Epidermal melanocyte (primary cell): ENCODE measurements around the gene RSU1.
A peak's percentile ranks its signal among the peaks of the same experiment; 100 is the strongest.
"Not testable (repeated sequence)": the region's sequence is repeated elsewhere in the genome, so short reads cannot be mapped to it uniquely, and the experiment has no call there.

Experiments used
- DNase-seq: peaks from one replicate; pipeline ENCODE4 v3.0.0; 2011; ENCODE audit warnings: low spot score; ENCODE audit not compliant: insufficient read length

The RSU1 gene

DNA sequence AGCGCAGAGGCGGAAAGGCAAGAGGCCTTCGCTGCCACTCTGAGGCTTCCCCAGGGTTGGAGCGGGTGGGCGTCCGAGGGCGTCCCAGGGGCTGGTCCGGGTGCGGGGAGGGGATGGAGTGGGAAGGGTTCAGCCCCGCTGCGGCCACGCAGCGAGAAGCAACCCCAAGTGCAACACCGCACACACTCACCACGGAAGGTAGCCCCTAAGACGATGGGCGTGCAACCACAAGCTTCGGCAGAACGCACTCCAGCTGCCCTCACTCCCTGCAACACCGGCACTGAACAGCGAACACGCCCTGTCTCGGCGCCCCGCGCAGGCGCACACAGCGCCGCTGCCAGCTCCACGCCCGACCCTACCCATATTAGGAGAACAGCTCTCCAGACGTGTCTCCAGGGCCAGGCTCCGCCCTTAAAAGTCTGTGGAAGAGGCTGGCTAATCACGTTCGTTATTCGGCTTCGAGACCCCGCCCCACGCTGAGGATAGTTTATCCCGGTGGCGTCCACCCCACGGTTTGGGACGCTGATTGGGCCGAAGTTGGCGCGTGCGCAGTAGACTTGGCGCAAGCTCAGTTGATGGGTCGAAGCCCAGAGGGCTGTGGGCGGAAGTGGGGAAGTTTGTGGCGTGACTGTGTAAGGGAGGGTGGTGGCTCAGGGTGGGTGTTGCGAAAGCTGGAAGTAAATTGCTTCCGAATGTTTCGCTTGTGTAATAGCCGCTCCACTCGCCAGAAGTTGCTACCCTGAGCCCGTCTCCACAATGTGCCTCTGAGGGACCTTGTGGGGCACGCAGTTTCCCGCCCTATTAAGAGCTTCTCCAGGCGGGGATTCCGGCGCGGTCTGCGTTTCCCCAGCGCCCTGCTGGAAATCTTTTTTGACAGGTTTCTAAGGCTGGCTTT, at the start of gene RSU1:
RSU1 (minus strand) TSS at position 300 of the 895 bp plus-strand sequence. CDS start 343 bp downstream, outside the sequence.
- peak; percentile 94 for DNase-seq

DNA sequence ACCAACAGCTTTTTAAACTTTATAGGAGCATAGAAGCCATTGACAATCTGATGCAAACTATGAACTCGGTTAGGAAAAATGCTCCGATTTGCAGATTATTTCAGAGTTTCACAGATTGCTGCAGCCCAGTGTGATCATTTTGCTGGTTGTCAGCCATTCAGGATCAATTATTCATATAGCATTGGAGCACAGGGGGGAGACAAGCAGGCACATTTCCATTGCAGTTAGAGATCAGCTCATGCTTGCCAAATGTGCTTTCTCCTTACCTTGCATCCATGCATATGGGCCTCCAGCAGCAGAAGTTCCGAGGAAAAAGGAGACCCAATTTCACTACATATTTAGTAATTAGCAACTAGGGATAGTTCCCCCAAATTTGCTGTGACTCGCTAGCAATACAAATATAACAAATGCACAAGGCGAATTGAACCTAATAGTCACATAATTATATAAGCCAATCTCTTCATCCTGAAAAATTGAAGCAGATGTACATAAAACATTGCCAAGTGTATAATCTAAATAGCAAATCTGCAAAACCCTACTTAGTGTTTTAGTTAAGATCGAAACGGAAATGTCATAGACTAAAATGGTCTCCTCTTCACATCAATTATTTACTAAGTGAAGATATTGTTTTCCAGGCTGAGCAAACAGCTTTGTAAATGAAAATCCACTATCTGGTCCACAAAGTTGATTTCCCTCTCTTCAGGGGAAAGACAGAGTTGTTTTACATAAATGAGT, 49.5 kb upstream of the RSU1 start:
- no peak for DNase-seq

DNA sequence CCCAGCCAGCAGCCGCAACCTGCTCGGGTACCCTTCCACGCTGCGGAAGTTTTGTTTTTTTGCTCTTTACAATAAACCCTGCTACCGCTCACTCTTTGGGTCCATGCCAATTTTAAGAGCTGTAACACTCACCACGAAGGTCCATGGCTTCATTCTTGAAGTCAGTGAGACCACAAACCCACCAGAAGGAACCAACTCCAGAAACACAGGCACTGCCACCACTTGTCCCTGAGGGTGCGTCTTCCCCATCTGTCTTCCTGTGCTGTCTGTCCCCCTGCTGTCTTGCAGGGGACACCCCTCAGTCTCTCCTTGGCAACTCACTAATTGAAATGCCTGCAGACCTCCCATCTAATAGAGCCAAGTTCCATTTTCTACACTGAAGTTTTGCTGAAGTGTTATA, 48.5 kb upstream of the RSU1 start:
- no peak for DNase-seq

DNA sequence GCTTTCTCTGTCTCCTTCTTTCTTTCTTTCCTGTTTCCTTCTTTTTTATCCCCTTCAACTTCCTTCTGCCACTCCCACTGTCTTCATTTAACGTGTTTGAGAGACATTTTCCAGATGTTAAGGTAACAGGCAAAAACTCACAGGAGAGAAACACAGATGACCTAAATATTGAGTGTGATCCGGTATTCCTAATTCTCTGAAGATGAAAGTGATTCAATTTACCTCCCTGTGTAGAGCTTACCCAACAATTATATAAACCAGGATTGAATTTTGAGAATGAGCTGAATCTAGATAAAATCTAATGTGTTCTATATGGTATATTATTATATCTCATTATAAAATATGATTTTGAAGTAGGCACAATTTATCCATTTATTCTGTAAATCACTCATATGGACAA, 46.5 kb upstream of the RSU1 start:
- DNase-seq, result no peak

DNA sequence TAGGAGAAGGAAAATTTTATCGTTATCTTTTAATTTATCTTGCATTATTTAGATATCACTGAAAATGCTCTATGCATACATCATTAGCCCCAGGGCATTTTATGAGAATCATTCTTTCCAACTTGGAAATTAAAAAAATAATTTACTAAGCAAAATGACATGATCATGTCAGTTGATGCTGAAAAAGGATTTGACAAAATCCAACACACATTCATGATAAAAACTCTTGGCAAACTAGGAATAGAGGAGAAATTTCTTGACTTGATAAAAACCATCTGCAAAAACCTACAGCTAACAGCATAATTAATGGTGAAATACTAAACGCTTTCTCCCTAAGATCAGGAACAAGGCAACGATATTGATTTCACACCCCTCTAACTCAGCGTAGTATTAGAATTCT, 40.2 kb upstream of the RSU1 start:
- DNase-seq, result no peak

DNA sequence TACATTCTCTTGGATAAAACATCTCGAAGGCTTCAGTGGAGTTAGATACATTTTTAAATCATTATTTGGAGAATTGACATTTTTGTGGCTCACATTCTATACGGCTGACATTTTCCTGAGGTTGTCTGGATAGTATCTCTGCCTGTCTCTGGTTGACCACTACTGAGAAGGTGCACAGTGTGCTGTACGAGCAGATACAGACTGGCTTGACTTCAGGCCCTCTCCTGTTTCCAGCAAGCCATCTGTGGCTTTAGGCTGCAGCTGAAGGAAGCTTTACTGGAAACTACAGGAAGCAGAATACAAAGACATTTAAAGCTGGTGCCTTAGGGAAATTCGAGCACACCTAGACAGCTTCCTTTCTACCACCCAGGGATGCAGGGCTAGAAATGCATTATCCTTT, 39.3 kb upstream of the RSU1 start:
- no peak for DNase-seq

DNA sequence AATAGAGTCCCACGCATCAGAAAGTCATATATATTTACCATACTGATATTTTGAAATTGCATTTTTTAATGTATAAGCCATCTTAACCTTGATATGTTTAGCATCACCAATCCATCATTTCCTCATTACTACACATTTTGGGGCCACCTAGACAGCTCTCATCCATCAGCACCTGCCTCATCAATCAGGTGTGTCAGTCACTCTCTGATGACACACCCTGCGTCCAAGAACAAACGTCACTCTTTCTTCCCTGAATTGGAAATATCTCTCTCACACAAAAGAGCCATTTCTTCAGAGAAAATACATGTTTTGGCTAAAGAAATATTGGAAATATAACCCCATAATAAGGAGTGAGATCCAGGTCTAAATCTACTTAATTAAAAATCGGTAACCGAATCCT, 38.9 kb upstream of the RSU1 start:
- DNase-seq, result no peak

DNA sequence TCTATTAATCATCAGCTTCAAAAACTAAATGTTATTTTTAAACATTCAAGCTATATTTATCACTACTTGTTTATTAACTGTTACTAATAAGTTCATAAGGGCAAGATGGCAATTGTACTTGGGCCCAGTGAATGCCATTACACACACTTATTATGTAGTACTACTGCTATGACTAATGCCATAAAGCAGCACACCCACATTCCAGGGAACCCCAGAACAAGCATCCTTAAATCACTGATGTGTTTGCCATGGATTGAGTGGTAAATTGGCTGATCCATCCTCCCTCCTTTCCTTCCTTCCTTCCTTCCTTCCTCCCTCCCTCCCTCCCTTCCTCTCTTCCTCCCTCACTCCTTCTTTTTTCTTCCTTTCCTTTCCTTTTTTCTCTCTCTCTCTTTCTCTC, 37.4 kb upstream of the RSU1 start:
- no peak for DNase-seq

DNA sequence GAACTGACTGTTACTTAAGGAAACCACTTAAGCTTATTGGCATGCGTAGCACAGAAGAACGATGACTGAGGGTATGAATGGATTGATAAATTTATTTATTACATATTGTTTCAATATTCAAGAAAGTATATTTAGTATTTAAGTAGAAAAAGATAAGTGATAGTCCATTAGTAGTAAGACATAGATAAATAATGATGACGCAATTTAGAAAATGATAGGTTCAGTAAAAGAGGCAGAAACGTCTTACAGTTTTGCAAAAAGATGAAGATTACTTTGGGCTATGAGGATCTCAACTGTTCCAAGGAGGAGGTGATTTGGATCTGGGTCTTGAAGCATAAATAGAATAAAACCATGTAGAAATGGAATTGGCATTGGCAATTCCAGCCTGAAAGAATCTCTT, 36.6 kb upstream of the RSU1 start:
- no peak for DNase-seq

DNA sequence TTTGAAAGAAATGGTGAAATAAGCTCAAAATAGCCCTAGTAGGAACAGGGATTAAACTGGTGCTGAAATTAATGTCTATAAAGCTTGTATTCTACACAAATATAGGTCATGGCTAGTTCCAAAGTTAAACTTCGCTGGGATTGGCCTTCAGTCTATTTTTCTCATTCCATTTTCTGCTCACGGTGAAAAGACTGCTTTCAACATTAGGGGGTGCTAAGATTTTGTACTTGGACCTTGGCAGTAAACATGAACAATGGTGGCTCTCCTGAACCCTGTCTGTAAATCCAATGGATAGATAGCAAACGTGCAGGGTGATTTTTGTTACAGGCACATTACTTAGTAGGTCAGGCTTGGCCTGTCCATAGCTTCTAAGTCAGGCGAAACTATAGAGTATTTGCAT, 36.0 kb upstream of the RSU1 start:
- no peak for DNase-seq

DNA sequence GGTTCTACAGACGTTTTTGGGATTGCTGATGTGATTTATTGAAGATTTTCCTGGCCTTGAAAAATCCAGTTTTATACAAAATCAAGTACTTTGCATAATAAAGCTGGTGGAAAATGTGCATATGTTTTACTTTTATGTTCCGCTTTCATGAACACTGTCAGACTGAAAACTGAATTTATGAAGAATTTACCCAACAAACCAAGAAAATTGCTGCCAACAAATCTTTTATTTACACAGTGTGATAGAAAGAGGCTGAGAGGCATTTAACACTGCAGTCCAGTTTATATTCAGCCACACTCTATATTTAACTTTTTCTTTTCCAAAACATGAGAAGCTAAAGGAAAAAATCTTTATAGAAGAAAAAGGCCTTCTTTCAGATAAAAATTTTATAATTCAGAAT, 35.4 kb upstream of the RSU1 start:
- no peak for DNase-seq

DNA sequence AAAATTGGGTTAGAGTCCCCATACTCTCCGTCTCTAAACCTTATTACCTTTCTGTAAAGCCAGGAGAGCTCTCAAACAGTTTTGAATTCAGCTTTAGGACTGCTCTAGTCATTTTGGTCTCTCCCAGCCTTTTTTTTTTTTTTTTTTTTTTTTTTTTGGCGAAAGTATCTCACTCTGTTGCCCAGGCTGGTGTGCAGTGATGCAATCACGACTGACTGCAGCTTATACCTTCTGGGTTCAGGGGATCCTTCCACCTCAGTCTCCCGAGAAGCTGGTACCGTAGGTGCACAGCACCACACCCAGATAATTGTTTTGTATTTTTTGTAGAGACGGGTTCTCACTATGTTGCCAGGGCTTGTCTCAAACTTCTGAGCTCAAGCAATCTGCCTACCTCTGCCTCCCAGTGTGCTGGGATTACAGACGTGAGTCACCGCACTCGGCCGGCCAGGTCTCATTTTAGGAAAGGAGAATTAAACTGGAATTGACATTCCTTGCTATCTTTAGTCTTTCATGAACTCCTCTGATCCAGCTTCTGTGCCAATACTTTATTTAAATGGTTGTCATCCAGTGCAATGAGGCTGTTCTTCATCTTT, 31.4 kb upstream of the RSU1 start:
- DNase-seq, result no peak

DNA sequence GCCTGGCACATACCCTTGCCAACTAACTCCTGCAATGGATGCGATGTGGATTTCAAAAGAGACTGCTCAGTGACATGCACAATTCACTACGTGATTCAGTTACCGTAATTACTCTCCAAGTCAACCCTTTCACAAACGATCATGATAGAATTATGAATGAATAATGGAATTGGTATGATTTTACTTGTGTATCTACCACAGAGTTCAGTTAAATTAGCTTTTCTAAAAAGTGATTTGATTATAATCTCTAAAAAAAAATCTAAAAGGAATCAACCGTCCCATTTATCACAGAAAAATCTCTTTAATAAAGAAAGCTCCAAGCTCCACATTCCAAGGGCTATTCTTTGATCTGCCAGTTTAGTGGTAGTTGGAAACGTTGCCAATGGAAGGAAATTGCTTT, 30.4 kb upstream of the RSU1 start:
- DNase-seq, result no peak

DNA sequence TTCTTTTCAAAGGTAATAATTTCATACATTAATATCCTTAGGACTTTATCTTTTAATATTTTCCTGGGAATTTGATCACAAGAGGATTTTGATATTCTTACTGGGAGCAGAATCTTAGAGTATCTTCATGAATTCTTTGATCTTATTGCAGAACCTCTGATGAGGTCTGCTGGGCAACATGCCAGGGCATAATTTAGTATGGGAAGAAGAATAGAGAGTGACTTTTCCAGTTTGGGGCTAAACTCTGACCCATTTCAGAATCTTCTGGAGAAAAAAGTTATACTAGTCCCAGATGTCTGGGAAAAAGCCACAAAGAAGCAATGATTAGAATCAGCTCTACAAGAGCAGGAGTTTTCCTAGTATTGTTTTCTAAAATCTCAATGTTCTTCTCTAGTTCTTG, 28.0 kb upstream of the RSU1 start:
- no peak for DNase-seq

DNA sequence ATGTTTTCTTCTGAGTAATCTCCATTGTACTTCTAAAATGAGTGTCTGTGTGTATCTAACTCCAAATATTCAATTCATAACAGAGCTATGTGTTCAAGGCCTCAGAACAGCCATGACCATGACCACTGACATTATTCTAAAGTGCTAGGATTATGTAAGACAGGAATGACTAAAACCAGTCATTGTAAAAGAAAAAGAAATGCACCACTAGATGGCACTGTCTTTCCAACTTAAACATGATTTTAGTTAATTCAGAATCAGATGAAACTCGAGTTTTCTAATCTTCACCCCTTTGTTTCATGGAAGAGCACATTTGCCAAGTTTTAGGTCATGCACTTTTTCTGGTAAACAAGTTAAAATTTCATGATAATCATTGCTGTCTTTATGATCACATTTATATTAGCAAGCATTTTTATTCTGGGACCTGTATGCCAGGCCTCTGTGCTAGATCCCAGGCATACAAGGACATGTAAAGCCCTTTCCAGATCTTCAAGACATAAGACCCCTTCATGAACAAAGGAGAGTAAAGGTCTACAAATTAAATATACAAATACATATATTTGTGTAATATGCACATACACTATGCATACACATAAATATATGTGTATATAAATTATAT, 26.1 kb upstream of the RSU1 start:
- peak; percentile 46 for DNase-seq

DNA sequence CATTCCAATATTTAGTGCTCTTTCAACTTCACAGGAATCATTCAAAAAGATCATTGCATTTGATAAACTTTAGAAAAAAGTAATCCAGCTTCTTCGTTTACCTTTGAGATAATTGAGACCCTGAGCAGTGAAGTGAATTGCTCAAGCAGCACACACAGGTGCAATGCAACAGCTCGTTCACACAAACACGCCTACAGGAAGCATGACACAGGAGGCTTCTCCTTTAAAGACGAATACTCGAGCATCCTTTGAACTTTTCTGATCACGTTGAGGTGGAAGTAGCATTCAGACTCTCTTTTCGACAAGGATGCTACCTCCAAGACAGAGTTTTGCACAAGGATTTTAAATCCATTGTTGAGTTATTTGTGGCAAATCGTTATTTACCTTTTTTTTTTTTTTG, 18.0 kb upstream of the RSU1 start:
- no peak for DNase-seq

DNA sequence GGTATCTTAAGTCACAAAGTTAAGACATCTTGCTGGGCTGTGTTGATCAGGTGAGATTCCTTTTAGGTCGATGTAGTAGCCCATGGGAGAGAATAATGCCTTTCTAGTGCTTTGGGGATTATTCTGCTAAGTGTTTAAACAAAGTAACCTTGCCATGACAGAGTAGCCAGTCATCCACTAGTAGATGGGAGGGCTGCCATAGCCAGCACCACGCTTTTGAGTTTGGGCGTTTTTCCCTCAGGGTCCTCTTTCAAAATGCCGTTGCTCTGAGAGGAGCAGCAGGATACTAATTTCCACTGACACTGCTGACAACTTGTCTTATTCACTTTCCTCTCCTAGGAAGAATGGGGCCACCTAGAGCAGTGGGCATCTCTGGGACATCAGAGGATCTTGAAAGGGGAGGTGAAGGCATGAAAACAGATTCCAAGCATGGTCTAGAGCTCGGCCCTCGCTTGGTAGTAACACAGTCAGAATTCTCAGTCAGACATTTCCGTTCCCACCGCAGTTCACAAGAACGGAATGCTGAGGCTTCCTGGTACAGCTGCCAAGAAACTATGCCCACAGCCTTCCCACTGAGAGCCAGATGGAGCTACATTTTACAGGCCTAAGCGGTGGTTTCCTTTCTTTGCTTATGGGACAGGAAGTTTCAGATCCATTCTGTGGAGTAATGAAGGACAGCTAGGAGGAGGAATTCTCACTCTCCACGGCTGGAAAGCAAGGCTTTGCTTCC, 15.3 kb upstream of the RSU1 start:
- peak; percentile 50 for DNase-seq

DNA sequence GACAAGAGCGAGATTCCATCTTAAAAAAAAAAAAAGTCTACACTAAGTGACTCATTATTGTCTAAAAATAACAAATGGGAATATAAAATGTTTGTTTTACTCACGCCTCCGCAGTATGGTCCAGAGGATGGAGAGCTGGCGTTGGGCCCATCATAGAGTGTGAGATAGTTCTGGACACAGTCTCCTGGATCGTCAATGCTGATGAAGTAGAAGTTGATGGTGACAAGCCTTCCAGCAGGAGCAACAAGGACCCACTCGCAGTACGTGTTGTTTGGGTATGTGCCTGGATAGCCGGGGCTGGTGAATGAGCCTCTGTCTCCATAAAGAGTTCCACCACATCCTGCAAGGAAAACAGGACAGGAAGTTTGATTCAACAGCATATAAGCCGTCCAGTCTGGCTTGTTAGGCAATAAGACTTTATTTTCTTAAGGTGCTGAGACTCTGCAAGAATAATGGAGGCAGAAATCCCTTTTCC, 11.5 kb upstream of the RSU1 start:
- DNase-seq, result no peak

DNA sequence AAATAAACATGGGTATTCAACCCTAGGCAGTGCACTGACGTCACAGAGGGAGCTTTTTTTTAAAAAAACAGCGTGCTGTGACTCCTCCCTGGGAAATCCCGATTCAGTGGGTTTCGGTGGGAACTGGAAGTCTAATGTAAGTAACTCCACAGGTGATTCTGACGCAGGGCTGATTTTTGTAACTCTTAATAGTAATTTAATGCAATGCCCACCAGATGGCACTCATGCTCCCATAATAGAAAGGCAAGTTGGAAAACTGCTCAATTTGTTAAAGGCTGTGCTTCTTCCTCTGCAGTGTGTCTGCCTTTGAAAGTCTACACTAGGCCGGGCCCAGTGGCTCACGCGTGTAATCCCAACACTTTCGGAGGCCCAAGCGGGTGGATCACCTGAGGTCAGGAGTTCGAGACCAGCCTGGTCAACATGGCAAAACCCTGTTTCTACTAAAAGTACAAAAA, 10.9 kb upstream of the RSU1 start:
- DNase-seq, result no peak

DNA sequence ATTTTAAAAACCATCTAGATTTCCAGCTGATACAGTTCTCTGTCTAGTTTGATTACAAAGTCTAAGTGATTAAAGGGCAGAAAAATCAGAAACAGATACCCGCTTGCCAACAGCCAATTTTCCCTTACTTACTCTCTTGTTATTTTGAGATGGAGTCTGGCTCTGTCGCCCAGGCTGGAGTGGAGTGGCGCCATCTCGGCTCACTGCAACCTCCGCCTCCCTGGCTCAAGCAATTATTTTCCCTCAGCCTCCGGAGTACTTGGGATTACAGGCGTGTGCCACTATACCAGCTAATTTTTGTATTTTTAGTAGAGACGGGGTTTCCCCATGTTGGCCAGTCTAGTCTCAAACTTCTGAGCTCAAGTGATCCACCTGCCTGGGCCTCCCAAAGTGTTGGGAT, 10.2 kb upstream of the RSU1 start:
- not testable (repeated sequence) for DNase-seq

DNA sequence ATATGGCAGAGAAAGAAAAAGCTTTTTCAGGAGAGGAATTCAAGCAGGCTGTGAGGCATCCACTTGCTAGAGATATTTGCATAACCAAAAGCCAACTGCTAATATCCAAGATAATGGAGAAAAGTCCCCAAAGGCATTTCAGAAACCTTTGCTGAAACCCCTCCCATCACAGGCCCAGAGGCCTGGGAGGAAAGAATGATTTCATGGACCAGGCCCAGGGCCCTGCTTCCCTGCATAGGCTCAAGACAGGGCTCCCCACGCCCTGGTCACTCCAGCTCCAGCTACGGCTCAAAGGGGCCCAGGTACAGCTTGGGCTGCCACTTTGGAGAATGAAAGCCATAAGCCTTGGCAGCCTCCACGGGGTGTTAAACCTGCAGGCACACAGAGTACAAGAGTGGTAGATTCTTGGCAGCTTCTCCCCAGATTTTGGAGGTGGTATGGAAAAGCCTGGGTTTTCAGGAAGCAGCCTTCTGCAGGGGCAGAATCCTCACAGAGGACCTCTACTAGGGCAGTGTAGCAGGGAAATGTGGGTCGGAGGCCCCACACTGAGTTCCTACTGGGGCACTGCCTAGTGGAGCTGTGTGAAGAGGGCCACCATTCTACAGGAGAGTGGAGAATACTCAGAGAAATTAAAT, 5.6 kb upstream of the RSU1 start:
- no peak for DNase-seq
